HG02970 (cell line): Measurements from ENCODE around the gene SRSF2.
"Not testable (repeated sequence)": the region's sequence is repeated elsewhere in the genome, so short reads cannot be mapped to it uniquely, and the experiment has no call there.

Experiments
- ATAC-seq: cut with Tn5 transposase; IDR thresholded peaks from one replicate; pipeline ENCODE4 v1.9.1; 2021; ENCODE audit warnings: mild to moderate bottlenecking, moderate library complexity, moderate number of reproducible peaks; ENCODE audit not compliant: unreplicated experiment, low FRiP score

The SRSF2 gene

DNA sequence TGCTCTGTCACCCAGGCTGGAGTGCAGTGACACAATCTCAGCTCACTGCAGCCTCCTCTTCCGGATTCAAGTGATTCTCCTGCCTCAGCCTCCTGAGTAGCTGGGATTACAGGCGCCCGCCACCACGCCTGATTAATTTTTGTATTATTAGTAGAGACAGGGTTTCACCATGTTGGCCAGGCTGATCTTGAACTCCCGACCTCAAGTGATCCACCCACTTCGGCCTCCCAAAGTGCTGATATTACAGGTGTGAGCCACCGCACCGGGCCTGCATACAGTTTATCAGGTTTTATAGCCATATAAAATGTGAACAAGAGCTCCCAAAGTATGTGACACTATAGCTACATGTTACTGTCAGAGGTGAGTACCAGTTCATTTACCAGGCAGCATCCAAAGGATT, 14.2 kb downstream of the SRSF2 start:
- ATAC-seq = not testable (repeated sequence)

DNA sequence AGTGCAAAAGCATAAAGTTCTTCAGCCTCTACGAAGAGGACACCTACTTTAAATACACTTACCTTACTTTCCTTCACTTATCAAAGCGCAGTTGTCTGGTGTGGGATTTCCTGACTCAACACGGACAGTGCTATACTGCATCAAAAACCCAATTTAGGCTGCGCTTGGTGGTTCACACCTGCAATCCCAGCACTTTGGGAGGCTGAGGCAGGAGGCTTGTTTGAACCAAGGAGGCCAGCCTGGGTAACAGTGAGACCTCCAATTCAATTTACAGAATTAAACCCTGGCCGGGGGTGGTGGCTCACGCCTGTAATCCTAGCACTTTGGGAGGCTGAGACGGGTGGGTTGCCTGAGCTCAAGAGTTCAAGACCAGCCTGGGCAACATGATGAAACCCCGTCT, 14.9 kb downstream of the SRSF2 start:
- no peak for ATAC-seq

DNA sequence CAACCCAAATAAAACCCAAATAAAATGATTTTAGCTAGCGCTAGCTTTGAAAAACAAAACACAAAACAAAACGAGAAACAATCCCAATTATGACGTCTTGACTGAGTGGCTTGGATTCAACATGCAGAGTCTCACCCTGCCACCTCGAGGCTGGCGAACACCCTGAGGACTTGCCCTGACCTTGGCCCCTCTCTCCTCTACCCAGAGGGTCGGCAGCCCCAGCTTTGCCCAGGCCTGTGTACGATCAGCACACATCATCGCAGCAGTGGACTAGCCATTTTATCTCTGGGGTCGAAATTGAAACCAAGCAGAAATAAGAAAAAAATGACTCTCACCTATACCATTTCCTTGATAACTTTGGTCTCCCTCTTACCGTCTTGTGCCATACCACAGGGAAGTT, 15.7 kb downstream of the SRSF2 start:
- ATAC-seq = no peak

DNA sequence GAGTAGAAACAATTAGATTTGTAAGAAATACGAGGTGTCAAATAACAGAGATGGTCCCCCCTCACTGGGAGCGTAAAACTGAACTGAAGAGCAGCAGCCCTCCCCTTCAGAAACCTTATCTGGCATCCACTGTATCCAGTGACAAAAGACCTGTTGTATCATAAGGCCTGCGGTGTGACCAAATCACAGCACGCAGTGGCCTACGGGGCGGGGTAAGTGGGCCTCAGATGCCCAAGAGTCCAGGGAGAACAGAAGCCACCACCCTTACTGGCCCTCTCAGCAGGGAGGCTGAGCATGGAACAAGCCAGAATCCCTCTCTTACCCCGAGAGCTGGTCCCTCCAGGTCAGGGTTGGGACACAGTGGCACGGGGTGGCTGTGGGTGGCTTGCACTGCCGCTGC, 16.2 kb downstream of the SRSF2 start:
- ATAC-seq = no peak

DNA sequence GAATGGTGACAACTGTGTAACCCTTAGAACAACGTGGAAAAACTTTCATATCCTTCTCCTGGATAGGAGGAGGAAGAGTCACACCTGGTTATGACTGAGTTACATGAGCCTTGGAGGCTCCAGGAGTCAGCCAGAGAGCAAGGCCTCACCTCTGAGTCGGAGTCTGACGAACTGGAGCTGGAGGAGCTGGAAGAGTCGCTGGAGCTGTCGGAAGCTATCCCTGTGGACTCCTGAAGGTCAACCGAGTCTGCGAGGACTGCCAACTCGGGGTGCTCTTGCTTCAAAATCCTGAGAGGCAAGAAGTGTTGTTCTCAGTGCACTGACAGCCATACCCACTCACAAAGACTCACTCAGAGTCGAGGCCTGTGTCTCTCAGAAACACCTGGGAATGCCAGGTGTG, 16.9 kb downstream of the SRSF2 start:
- no peak for ATAC-seq

DNA sequence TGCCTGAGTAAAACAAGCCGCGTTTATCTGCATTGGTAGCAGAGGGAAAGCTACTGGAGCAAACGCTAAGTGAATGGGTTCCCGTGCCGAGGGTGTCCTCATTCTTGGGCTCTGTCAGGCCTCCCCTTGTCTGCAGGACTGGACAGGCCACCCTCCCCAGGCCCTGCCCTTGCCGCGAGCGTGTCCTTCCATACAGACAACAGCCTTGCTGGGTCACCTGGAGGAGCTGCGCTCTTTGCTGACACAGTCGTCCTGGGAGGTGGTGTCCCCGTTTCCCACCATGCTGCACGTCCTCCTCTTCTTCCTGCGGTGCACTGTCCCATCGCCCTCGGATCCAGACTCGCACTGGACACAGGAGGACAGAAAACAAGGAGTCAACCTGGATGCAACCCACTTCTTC, 18.6 kb downstream of the SRSF2 start:
- ATAC-seq = no peak

DNA sequence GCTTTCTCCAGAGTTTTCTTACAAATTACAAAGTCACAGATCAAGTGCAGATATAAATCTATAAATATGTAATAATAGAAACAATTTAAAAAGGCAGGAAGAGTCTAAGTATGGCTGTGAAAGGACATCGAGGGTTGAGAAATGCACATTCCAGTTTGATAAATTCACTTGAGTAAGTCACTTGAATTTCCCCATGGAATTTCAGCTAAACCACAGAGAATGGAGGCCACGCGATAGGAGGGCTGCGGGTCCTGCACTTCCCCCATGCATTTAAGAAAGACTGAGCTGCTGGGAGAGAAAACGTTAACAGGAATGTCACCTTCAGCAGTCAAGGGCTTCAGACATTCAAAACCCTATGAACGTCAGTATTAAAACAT, 20.3 kb downstream of the SRSF2 start:
- no peak for ATAC-seq

- no peak for ATAC-seq
These were observed 20.8 kb downstream of the SRSF2 start for GRCh38 chr17:76716146-76716838.

- ATAC-seq = no peak
These were observed 21.7 kb downstream of the SRSF2 start for GRCh38 chr17:76715496-76715830.

- ATAC-seq = no peak
These were observed 22.2 kb downstream of the SRSF2 start for GRCh38 chr17:76714822-76715495.

- ATAC-seq = no peak
These were observed 22.8 kb downstream of the SRSF2 start for GRCh38 chr17:76714336-76714735.

- no peak for ATAC-seq
These were observed 23.4 kb downstream of the SRSF2 start for GRCh38 chr17:76713765-76714164.

DNA sequence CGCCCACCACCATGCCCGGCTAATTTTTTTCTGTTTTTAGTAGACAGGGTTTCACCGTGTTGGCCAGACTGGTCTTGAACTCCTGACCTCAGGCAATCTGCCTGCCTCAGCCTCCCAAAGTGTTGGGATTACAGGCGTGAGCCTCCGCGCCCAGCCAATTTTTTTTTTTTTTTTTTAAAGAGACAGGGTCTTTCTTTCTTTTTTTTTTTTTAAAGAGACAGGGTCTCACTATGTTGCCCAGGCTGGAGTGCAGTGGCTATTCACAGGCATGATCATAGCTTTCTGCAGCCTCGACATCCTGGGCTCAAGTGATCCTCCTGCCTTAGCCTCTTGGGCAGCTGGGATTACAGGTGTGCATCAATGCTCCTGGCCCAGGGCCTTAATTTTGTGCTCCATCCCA, 24.8 kb downstream of the SRSF2 start:
- ATAC-seq = not testable (repeated sequence)

DNA sequence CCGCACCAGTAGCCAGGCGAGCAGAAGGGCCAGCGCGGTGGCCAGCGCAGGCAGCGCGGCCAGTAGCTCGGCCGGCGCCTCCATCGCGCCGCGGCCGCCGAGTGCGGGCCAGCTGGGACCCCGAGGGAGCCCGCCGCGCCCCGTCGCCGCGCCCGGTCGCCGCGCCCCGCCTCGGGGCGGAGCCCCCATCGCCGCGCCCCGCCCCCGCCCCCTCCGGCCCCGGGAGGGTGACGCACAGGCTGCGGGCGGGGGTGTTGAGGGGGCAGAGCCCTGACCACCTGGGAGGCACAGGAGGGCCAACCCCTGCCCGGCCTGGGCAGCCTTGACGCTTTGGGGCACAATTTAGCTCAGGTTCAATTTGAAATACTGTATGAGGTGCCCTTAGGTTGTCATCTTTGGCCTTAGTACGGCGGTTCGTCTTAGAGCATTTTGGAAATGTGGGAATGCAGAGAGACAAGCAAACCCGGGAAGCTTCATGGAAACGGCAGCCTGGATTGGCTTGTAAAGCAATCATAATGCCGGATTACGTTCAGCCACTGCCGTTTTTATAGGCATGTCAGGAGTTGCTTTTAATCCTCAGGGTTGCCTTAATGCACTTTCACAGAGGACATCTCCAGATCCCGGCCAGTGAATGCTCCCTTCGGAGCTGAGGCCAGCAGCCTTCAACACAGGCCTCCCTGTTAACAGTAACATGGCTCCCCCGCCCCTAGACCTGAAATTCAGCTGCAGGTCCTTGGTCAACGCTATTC, 26.1 kb downstream of the SRSF2 start, which contains the start of gene MXRA7:
Gene MXRA7, minus strand, starts transcription at position 103 of the 749 bp plus-strand sequence. Its CDS starts 19 bp downstream, at position 84.
- no peak for ATAC-seq

- ATAC-seq = not testable (repeated sequence)
These were observed 26.9 kb downstream of the SRSF2 start for GRCh38 chr17:76709951-76710862.

GRCh38 chr17:76709077-76709950, 27.8 kb downstream of the SRSF2 start:
- no peak for ATAC-seq

DNA sequence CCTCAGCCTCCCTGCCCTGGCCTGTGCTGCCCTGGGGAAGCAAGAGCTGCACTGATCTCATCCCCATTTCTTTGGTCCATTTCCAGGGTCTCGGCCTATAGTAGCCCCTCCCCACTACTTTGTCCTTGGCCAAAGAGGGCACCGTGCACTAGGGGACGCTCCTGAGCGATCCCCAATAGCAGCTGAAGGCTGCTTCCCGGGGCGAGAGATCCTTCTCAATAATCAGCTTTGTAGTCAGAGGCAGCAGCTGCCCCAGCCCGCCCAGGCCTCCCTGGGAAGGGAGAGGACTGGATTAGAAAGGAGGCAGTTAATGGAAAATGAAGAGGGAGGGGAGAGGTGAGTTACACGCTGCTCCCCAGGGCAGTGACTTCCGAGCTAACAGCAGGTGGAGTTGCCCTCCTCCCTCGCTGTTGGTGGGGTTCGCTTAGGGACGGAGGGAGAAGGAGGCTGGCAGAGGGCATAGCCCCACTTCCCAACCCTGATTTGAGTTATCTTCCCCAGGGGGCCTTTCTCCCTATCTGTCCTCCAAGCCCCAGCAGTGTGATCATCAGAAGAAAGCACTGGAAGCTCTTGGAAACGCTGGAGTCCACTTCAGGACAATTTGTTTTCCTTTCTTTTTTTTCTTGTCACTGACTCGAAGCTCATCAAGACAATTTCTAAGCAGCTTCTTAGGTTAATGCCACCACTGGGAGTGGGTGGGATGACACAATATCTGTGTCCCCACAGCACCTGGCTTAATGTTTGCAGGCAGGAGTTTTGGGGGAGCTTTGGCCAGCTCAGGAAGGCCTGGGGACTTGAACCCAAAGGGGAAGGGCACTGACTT, 28.9 kb downstream of the SRSF2 start:
- ATAC-seq = no peak

- ATAC-seq = no peak
These were observed 30.3 kb downstream of the SRSF2 start for GRCh38 chr17:76706817-76707216.

DNA sequence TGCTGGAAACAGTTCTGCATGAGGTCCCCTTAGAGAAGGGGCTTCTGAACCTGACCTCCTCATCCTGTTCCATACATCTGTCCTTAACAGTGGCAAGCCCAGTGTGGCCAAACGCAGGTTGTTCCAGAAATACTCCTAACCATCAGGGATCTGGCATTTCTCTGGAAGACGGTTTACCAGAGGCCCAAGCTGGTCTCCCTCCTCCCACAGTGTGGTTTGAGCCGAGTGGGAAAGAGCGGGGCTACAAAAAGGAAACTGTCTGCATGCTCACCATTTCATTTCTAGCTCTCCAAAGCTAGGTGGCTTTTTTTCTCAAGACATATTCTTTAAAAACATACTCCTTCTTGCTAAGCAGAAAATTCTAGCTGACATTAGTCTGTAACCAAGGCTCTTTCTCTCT, 32.3 kb downstream of the SRSF2 start:
- no peak for ATAC-seq
